Lower leg skin (tissue), 3 donors: ENCODE results near the gene CLSTN2.

Experiments
- POLR2A ChIP-seq, 2 donors: fragments of 450-650 bp; IDR thresholded peaks; one replicate each; pipeline ENCODE4 v1.6.1; 2016 to 2017; ENCODE audit warnings: antibody characterized with exemption in 2 of 2, mild to moderate bottlenecking in 1 of 2, moderate library complexity in 1 of 2
- TF ChIP-seq, protein P1 (sequence below), 3 donors: fragments of 450-650 bp; IDR thresholded peaks; one replicate each; pipeline ENCODE4 v1.5.1; 2016; ENCODE audit warnings: antibody characterized with exemption in 3 of 3, mild to moderate bottlenecking in 3 of 3, moderate library complexity in 2 of 3

DNA sequence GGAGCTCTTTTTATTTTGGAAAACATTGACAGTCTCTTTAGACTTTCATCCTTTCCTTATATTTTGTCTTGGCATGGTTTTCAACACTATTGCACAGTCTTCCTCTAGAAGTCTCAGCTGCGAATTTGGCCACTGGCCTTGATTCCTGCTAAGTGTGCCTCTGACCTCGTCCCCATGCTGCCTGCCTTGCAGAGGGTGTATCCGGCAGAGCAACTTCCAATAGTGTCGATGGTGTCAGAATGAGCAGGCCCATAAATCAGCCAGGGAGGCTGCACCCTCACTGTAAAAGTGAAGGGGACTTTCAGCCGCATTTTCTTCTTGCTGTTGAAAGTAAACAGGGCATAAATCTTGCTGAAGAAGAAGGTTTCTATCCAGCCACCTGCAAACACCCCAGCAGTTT lies 406.2 kb downstream of the CLSTN2 start:
- no peak for TF ChIP-seq POLR2A (IDR thresholded peaks at IDR 0.05)
- TF ChIP-seq, protein P1, sequence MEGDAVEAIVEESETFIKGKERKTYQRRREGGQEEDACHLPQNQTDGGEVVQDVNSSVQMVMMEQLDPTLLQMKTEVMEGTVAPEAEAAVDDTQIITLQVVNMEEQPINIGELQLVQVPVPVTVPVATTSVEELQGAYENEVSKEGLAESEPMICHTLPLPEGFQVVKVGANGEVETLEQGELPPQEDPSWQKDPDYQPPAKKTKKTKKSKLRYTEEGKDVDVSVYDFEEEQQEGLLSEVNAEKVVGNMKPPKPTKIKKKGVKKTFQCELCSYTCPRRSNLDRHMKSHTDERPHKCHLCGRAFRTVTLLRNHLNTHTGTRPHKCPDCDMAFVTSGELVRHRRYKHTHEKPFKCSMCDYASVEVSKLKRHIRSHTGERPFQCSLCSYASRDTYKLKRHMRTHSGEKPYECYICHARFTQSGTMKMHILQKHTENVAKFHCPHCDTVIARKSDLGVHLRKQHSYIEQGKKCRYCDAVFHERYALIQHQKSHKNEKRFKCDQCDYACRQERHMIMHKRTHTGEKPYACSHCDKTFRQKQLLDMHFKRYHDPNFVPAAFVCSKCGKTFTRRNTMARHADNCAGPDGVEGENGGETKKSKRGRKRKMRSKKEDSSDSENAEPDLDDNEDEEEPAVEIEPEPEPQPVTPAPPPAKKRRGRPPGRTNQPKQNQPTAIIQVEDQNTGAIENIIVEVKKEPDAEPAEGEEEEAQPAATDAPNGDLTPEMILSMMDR (IDR thresholded peaks at IDR 0.05), result no peak
